Measurements from ENCODE around the gene EPN1.

DNA sequence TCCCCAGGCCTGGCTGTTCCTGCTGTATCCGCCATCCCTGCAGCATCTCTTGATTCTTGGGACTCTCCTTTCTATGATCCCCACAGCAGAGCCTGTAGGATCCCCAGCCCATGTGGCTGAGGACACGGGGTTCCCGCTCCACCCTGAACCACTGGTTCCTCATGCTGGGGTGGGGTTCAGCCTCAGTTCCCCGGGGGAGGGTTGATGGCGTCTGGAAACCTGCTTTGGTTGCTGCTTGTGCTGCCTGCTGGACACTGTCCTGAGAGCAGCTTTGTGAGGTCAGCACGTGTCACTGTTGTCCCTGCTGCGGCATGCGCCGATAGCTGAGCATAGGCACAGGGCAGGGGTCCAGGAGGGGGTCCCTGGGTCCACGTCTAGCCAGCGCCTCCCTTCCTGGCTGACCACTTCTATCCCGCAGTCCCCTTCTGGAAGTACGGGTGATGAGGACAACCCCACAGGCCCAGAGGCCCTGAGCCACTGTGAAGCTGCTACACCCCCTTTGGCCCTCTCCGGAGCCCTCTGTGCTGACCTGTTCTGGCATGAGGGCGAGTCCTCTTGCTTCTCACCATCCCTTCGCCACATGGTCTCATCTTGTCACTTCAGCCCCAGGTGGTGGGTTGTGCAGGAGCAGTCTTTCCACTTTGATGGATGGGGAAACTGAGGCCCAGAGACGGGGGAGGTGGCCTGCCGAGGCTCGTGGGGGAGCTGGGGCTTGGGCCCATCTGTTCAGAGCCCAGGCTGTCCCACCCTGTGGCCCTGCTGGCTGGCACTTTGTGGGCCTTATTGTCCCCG, 5.5 kb downstream of the EPN1 start:
- TF ChIP-seq, protein P1, sequence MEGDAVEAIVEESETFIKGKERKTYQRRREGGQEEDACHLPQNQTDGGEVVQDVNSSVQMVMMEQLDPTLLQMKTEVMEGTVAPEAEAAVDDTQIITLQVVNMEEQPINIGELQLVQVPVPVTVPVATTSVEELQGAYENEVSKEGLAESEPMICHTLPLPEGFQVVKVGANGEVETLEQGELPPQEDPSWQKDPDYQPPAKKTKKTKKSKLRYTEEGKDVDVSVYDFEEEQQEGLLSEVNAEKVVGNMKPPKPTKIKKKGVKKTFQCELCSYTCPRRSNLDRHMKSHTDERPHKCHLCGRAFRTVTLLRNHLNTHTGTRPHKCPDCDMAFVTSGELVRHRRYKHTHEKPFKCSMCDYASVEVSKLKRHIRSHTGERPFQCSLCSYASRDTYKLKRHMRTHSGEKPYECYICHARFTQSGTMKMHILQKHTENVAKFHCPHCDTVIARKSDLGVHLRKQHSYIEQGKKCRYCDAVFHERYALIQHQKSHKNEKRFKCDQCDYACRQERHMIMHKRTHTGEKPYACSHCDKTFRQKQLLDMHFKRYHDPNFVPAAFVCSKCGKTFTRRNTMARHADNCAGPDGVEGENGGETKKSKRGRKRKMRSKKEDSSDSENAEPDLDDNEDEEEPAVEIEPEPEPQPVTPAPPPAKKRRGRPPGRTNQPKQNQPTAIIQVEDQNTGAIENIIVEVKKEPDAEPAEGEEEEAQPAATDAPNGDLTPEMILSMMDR (IDR thresholded peaks at IDR 0.05), result no peak
- TF ChIP-seq POLR2A (IDR thresholded peaks at IDR 0.05), result no peak

Data from transverse colon (tissue), 3 donors.